ENCODE results near the gene DERL3. TPM values are rescaled to one million over a fixed set of nuclear protein-coding genes. Genes with fewer than 3 reads are reported as not detected.

Gene DERL3
- total and polyA plus RNA-seq, 2 experiments from 2014 or later = 13.6 to 19.5 TPM

DNA sequence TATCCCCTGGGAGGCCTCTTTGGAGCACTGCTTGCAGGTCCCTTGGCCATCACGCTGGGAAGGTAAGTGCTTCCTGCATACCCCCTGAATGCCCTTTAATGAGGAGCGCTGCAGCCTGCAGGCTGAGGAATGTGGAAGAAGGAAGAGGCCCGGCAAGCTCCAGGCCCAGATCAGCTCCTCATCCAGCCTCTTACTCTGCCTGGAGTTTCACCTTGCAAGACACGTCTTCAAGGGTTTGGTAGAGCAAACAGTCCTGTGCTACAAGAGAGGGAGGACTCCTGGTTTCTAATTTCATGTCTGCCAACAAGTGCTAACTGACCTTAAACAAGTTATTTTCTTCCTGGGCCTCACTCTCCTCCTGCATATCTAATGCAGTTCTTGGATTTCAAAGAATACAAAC, 29.8 kb upstream of the DERL3 start:
- Histone ChIP-seq H3K27me3 (ENCODE audit: insufficient read depth) (no peaks in the 10 kb centered on the region), H3K4me2 (no peak overlapping the region), H4K20me1 (replicated peaks; ENCODE audit: insufficient read depth) (no peaks in the 10 kb centered on the region), H2AFZ (no peak overlapping the region), H3K9me2 (ENCODE audit: insufficient read depth) (no peaks in the 10 kb centered on the region; the same call in 1 of the 2 replicates), H3K36me3 (ENCODE audit: insufficient read depth) (no peaks in the 10 kb centered on the region), H3K27ac (ENCODE audit: low read depth) (no peak overlapping the region), H3F3A (replicated peaks; ENCODE audit: low read depth) (no peaks in the 10 kb centered on the region), H3K79me2 (replicated peaks; ENCODE audit: insufficient read depth) (no peaks in the 10 kb centered on the region), H3K4me1 (ENCODE audit: insufficient read depth) (no peaks in the 10 kb centered on the region), H3K4me3 (no peak overlapping the region)
- Mint-ChIP-seq H3K4me3 (no peak overlapping the region), H3K4me1 (no peaks in the 10 kb centered on the region), H3K36me3 (ENCODE audit: low read depth) (peaks cover 42% of the 10 kb centered on the region), H3K27ac (no peak overlapping the region), H3K27me3 (ENCODE audit: insufficient read depth, low read depth, poor library complexity) (peaks cover 3% of the 10 kb centered on the region), H3K9me3 (no peaks in the 10 kb centered on the region)
- ATAC-seq (no peak), DNase-seq (ENCODE audit: low spot score) (no peak)
- TF ChIP-seq JUNB (IDR thresholded peaks at IDR 0.05; ENCODE audit: unreplicated experiment) (no peak), EZH2 (IDR thresholded peaks at IDR 0.05; ENCODE audit: low read depth, unreplicated experiment) (no peak), ZNF114 (CRISPR knock-in tag; IDR thresholded peaks at IDR 0.05) (no peak), EZH2phosphoT487 (IDR thresholded peaks at IDR 0.05; ENCODE audit: unreplicated experiment) (no peak), STAT1 (IDR thresholded peaks at IDR 0.05; ENCODE audit: unreplicated experiment) (no peak), ZNF331 (CRISPR knock-in tag; IDR thresholded peaks at IDR 0.05; ENCODE audit: low read depth) (no peak), NANOG (IDR thresholded peaks at IDR 0.05; ENCODE audit: borderline replicate concordance) (no peak), POLR2AphosphoS5 (IDR thresholded peaks at IDR 0.05; ENCODE audit: low read depth) (no peak), CREB1 (CRISPR knock-in tag; IDR thresholded peaks at IDR 0.05; ENCODE audit: low read depth) (no peak)
- TF ChIP-seq, protein P1, sequence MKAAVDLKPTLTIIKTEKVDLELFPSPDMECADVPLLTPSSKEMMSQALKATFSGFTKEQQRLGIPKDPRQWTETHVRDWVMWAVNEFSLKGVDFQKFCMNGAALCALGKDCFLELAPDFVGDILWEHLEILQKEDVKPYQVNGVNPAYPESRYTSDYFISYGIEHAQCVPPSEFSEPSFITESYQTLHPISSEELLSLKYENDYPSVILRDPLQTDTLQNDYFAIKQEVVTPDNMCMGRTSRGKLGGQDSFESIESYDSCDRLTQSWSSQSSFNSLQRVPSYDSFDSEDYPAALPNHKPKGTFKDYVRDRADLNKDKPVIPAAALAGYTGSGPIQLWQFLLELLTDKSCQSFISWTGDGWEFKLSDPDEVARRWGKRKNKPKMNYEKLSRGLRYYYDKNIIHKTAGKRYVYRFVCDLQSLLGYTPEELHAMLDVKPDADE (IDR thresholded peaks at IDR 0.05) = no peak
- TF ChIP-seq, protein P2, sequence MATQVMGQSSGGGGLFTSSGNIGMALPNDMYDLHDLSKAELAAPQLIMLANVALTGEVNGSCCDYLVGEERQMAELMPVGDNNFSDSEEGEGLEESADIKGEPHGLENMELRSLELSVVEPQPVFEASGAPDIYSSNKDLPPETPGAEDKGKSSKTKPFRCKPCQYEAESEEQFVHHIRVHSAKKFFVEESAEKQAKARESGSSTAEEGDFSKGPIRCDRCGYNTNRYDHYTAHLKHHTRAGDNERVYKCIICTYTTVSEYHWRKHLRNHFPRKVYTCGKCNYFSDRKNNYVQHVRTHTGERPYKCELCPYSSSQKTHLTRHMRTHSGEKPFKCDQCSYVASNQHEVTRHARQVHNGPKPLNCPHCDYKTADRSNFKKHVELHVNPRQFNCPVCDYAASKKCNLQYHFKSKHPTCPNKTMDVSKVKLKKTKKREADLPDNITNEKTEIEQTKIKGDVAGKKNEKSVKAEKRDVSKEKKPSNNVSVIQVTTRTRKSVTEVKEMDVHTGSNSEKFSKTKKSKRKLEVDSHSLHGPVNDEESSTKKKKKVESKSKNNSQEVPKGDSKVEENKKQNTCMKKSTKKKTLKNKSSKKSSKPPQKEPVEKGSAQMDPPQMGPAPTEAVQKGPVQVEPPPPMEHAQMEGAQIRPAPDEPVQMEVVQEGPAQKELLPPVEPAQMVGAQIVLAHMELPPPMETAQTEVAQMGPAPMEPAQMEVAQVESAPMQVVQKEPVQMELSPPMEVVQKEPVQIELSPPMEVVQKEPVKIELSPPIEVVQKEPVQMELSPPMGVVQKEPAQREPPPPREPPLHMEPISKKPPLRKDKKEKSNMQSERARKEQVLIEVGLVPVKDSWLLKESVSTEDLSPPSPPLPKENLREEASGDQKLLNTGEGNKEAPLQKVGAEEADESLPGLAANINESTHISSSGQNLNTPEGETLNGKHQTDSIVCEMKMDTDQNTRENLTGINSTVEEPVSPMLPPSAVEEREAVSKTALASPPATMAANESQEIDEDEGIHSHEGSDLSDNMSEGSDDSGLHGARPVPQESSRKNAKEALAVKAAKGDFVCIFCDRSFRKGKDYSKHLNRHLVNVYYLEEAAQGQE (IDR thresholded peaks at IDR 0.05; ENCODE audit: unreplicated experiment) = no peak
- TF ChIP-seq, protein P3, sequence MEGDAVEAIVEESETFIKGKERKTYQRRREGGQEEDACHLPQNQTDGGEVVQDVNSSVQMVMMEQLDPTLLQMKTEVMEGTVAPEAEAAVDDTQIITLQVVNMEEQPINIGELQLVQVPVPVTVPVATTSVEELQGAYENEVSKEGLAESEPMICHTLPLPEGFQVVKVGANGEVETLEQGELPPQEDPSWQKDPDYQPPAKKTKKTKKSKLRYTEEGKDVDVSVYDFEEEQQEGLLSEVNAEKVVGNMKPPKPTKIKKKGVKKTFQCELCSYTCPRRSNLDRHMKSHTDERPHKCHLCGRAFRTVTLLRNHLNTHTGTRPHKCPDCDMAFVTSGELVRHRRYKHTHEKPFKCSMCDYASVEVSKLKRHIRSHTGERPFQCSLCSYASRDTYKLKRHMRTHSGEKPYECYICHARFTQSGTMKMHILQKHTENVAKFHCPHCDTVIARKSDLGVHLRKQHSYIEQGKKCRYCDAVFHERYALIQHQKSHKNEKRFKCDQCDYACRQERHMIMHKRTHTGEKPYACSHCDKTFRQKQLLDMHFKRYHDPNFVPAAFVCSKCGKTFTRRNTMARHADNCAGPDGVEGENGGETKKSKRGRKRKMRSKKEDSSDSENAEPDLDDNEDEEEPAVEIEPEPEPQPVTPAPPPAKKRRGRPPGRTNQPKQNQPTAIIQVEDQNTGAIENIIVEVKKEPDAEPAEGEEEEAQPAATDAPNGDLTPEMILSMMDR (conservative IDR thresholded peaks at IDR 0.05; ENCODE audit: low read depth in 2 of 2) = no peak
- TF ChIP-seq, protein P4, sequence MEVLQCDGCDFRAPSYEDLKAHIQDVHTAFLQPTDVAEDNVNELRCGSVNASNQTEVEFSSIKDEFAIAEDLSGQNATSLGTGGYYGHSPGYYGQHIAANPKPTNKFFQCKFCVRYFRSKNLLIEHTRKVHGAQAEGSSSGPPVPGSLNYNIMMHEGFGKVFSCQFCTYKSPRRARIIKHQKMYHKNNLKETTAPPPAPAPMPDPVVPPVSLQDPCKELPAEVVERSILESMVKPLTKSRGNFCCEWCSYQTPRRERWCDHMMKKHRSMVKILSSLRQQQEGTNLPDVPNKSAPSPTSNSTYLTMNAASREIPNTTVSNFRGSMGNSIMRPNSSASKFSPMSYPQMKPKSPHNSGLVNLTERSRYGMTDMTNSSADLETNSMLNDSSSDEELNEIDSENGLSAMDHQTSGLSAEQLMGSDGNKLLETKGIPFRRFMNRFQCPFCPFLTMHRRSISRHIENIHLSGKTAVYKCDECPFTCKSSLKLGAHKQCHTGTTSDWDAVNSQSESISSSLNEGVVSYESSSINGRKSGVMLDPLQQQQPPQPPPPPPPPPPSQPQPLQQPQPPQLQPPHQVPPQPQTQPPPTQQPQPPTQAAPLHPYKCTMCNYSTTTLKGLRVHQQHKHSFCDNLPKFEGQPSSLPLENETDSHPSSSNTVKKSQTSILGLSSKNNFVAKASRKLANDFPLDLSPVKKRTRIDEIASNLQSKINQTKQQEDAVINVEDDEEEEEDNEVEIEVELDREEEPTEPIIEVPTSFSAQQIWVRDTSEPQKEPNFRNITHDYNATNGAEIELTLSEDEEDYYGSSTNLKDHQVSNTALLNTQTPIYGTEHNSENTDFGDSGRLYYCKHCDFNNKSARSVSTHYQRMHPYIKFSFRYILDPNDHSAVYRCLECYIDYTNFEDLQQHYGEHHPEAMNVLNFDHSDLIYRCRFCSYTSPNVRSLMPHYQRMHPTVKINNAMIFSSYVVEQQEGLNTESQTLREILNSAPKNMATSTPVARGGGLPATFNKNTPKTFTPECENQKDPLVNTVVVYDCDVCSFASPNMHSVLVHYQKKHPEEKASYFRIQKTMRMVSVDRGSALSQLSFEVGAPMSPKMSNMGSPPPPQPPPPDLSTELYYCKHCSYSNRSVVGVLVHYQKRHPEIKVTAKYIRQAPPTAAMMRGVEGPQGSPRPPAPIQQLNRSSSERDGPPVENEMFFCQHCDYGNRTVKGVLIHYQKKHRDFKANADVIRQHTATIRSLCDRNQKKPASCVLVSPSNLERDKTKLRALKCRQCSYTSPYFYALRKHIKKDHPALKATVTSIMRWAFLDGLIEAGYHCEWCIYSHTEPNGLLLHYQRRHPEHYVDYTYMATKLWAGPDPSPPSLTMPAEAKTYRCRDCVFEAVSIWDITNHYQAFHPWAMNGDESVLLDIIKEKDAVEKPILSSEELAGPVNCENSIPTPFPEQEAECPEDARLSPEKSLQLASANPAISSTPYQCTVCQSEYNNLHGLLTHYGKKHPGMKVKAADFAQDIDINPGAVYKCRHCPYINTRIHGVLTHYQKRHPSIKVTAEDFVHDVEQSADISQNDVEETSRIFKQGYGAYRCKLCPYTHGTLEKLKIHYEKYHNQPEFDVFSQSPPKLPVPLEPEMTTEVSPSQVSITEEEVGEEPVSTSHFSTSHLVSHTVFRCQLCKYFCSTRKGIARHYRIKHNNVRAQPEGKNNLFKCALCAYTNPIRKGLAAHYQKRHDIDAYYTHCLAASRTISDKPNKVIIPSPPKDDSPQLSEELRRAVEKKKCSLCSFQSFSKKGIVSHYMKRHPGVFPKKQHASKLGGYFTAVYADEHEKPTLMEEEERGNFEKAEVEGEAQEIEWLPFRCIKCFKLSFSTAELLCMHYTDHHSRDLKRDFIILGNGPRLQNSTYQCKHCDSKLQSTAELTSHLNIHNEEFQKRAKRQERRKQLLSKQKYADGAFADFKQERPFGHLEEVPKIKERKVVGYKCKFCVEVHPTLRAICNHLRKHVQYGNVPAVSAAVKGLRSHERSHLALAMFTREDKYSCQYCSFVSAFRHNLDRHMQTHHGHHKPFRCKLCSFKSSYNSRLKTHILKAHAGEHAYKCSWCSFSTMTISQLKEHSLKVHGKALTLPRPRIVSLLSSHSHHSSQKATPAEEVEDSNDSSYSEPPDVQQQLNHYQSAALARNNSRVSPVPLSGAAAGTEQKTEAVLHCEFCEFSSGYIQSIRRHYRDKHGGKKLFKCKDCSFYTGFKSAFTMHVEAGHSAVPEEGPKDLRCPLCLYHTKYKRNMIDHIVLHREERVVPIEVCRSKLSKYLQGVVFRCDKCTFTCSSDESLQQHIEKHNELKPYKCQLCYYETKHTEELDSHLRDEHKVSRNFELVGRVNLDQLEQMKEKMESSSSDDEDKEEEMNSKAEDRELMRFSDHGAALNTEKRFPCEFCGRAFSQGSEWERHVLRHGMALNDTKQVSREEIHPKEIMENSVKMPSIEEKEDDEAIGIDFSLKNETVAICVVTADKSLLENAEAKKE (CRISPR knock-in tag; IDR thresholded peaks at IDR 0.05) = no peak

Measured in GM23338 (cell line).